Thyroid gland (tissue), 4 donors: Measurements from ENCODE around the gene TTC4.

Source experiments
- POLR2A ChIP-seq, 2 donors: fragments of 450-650 bp; IDR thresholded peaks; one replicate each; pipeline ENCODE4 v1.6.1; 2017; ENCODE audit warnings: antibody characterized with exemption in 2 of 2, mild to moderate bottlenecking in 2 of 2, moderate library complexity in 1 of 2
- TF ChIP-seq, protein P1 (sequence below), 6 experiments: fragments of 200-600 bp in 3 of 6; fragments of 450-650 bp in 3 of 6; sonication (generic) in 3 of 6; IDR thresholded peaks; one replicate each; pipeline ENCODE4 v1.5.1; 2016 to 2019; ENCODE audit warnings: antibody characterized with exemption in 6 of 6, mild to moderate bottlenecking in 2 of 6, inconsistent platforms in 1 of 6, moderate library complexity in 1 of 6

DNA sequence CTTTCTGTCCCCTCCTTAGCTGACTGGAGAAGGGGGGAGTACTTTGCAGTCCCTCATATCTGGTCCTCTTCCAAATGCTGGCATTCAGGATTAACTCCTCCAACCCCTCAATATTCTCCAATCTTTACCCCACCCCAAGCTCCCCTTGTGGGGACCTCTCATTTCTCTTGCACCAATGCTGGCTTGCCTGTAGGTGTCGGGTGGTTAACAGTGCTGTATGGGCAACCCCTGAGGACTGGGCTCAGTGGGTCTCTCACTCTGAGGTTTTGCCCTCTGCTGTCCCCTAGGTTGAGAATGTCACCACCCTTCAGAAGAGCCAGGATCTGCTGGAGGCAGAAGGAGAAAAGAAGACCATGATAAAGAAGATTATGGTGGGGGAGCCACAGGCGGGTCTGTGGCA, 47.1 kb upstream of the TTC4 start:
- TF ChIP-seq, protein P1, sequence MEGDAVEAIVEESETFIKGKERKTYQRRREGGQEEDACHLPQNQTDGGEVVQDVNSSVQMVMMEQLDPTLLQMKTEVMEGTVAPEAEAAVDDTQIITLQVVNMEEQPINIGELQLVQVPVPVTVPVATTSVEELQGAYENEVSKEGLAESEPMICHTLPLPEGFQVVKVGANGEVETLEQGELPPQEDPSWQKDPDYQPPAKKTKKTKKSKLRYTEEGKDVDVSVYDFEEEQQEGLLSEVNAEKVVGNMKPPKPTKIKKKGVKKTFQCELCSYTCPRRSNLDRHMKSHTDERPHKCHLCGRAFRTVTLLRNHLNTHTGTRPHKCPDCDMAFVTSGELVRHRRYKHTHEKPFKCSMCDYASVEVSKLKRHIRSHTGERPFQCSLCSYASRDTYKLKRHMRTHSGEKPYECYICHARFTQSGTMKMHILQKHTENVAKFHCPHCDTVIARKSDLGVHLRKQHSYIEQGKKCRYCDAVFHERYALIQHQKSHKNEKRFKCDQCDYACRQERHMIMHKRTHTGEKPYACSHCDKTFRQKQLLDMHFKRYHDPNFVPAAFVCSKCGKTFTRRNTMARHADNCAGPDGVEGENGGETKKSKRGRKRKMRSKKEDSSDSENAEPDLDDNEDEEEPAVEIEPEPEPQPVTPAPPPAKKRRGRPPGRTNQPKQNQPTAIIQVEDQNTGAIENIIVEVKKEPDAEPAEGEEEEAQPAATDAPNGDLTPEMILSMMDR (IDR thresholded peaks at IDR 0.05), result no peak
- no peak for TF ChIP-seq POLR2A (IDR thresholded peaks at IDR 0.05)
